ENCODE data around the gene FGF12.
"Not testable (repeated sequence)": the region's sequence is repeated elsewhere in the genome, so short reads cannot be mapped to it uniquely, and the experiment has no call there.

FGF12 gene

GRCh38 chr3:192727032-192727847 is at the start of gene FGF12:
FGF12 (minus strand) TSS chr3:192727541.
- no peak for DNase-seq

DNA sequence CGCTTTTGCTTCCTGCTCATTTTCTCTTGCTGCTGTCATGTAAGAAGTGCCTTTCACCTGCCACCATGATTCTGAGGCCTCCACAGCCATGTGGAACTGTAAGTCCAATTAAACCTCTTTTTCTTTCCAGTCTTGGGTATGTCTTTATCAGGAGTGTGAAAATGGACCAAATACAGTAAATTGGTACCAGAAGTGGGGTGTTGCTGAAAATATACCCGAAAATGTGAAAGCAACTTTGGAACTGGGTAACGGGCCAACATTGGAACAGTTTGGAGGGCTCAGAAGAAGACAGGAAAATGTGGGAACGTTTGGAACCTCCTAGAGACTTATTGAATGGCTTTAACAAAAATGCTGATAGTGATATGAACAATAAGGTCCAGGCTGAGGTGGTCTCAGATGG is 47.0 kb upstream of the FGF12 start:
- DNase-seq = not testable (repeated sequence)

- no peak for DNase-seq
Observed at GRCh38 chr3:192772240-192772894, 45.0 kb upstream of the FGF12 start.

DNA sequence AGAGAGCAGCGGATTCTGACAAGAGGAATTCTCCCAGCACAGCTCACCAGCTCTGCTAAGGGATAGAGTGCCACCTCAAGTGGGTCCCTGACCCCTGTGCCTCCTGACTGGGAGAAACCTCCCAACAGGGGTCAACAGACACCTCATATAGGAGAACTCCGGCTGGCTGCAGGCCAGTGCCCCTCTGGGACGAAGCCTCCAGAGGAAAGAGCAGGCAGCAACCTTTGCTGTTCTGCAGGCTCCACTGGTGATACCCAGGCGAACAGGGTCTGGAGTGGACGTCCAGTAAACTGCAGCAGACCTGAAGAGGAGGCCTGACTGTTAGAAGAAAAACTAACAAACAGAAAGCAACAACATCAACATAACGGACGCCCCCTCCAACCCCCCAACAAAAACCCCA is 31.3 kb upstream of the FGF12 start:
- DNase-seq = no peak

DNA sequence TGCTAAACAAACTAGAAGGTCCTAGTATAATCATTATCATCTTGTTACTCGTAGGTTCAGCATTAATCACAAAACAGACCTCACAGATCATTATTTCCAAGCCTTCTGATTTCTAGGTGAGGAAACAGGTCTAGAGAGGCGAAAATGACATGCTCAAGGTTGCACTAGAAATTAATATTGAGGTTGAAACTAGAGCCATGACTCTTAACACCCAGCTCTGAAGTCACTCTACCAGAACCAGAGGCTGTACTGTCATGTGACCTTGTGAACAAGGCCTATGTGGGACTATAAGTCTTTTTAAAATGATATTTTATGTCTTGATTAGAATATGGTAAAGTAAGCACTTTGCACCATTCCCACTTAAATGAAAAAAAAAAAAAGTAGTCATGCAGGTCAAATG is 23.8 kb upstream of the FGF12 start:
- no peak for DNase-seq

DNA sequence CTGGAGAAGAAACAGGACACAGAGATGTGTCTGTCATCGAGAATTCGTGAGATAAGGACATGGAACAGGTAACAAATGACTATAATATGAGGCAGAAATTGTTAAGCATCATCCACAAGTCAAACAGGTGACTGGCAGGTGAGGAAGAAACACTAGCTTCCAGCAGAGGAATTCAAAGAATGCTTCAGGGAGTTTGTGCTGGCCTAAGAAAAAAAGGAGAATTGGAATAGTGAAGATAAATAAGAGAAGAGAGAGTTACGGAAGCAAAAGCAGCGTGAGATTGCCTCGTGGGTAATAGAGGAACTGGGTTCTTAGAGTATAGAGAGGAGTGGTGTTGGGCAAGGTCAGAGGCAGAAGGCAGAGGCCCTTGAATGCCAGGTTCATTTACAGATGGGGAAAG is 22.9 kb upstream of the FGF12 start:
- no peak for DNase-seq

- no peak for DNase-seq
Observed at GRCh38 chr3:192747746-192748145, 20.4 kb upstream of the FGF12 start.

- no peak for DNase-seq
Observed at GRCh38 chr3:192747145-192747544, 19.8 kb upstream of the FGF12 start.

GRCh38 chr3:192745150-192745549 is 17.8 kb upstream of the FGF12 start:
- DNase-seq = no peak

GRCh38 chr3:192744604-192745003 is 17.3 kb upstream of the FGF12 start:
- DNase-seq = not testable (repeated sequence)

- no peak for DNase-seq
Observed at GRCh38 chr3:192737506-192737905, 10.2 kb upstream of the FGF12 start.

DNA sequence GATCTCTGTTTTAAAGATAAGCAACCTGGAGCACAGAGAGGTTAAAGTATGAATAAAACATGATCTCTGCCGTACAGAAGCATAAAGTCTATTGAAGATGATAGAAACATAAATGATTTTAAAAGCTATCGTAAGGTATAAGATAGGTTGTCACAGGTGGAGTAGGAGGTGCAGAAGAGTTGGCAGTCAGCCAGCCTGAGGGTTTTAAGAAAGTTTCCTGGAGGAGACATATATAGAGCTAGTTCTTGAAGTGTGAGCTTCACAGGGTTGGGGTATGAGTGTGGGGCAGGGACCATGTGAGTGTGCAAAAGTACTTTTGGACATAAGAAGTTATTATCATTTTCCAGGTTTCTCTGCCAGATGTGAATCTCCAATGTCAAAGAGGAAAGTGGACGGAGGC is 3.9 kb upstream of the FGF12 start:
- DNase-seq = no peak

DNA sequence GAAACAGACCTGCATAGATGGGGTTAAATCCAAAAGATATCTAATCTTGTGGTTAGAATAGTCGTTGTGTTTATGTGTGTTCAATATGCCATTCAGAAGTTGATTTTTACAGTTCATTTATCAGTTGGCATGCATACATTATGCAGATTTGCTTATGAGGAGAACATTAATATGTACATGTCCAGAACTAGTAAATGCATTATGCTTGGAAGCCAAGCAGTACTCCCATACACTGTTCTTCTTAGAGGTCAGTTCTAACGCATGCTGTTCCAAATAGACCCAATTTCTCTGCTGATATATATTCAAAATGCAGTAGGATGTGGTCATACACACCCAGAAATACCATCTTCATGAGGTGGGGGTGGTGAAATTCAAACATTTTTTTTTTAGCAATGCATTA is 956 bp downstream of the FGF12 start:
- DNase-seq = no peak

- DNase-seq = no peak
Observed at GRCh38 chr3:192719964-192720363, 7.4 kb downstream of the FGF12 start.

DNA sequence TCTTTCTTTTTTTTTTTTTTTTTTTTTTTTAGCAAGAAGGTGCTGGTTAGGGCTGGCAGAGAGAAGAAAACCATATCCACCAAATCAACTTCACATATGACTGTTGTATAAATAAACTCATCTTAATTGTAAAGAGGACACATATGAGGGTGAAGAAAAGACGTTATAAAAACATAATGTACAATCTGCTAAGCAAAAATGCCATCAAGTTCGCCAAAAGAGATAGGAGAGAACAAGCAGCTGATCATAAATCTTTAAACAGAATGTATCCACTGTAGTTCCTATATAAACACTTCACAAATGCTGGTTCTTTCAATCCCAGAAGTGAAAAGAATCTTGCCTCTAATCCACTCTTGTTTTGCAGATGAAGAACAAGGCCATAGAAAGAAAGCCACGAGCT is 9.2 kb downstream of the FGF12 start:
- DNase-seq = no peak

GRCh38 chr3:192715126-192715525 is 12.2 kb downstream of the FGF12 start:
- no peak for DNase-seq

DNA sequence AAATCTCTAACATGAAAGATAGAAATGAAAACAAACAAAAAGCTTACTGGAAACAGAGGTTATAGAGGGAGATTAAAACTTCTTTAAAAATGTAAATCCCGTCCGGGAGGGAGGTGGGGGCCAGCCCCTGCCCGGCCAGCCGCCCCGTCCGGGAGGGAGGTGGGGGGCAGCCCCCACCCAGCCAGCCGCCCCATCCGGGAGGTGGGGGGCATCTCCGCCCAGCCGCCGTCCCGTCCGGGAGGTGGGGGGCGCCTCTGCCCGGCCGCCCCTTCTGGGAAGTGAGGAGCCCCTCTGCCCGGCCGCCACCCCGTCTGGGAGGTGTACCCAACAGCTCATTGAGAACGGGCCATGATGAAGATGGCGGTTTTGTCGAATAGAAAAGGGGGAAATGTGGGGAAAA is 16.2 kb downstream of the FGF12 start:
- DNase-seq = not testable (repeated sequence)

DNA sequence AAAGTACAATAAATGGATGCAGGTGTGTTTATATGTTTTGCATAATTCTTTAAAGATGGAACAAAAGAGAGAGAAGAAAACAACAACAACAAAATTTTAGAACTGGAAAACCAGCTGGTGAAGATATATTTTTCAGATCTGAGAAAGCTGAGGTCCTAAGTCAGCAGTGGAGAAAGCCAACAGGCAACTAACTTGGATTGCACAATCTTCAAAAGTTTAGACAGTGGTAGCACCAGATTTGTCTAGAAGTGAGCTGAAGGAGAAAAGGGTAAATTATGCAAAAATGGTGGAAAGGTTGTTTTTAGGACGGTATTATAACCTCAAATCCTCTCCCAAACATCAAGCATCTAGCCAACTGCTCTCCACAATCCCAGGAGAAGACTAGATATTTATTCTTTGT is 17.0 kb downstream of the FGF12 start:
- no peak for DNase-seq

- DNase-seq = no peak
Observed at GRCh38 chr3:192706272-192706671, 21.1 kb downstream of the FGF12 start.

DNA sequence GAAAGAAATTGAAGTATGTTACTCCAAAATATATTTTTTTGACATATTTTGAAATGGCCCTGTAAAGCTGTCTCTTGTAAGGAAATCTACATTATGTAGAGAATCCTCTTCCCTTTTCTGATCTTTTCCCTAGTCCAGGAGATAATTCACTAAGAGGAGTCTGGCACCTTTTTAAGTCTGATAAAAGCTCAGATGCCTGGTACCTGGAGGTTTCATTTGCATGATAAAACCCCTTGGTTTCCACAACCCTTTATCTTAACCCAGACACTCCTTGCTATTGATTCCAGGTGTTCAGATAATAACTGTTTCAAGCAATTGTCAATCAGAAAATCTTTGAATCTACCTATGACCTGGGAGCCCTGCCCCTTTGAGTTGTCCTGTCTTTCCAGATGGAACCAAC is 26.5 kb downstream of the FGF12 start:
- DNase-seq = no peak

- no peak for DNase-seq
Observed at GRCh38 chr3:192696943-192697587, 30.3 kb downstream of the FGF12 start.

DNA sequence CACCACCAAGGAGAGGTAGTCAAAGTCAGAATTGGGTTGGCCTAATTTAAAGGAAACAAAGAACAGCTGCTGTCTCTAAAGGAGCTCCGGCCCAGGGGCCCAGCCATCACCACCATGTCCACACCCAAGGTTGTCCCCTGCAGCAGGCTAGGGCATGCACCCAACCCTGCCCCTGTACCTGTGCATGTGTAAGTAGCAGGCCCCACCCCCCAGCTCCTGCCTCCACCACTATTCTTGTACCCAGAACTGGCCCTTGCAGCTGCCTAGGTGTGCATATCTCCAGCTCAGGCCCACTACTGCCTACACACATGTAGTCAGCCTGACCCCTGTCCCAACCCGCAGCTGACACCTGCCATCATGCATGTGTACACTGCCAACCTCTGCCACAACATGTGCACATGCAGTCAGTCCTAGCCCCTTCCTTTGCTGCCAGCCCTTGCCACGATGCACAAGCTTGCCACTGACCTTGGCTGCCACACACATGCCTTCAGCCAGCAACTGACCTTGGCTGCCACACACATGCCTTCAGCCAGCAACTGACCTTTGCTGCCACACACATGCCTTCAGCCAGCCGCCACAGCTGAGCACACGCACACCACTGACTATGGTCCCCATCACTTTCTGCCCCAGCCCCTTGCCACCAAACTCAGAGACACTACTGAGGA is 39.7 kb downstream of the FGF12 start:
- no peak for DNase-seq

- no peak for DNase-seq
Observed at GRCh38 chr3:192685801-192686200, 41.5 kb downstream of the FGF12 start.

- DNase-seq = no peak
Observed at GRCh38 chr3:192684151-192684550, 43.2 kb downstream of the FGF12 start.
